Adipose tissue (tissue), 3 donors: ENCODE data around the gene LCE1A. TPM values are rescaled to one million over a fixed set of nuclear protein-coding genes. Genes with fewer than 3 reads are reported as not detected.

ENCODE experiments used
- H3K27ac ChIP-seq: one replicate; pipeline ENCODE4 v1.5.1; 2013; ENCODE audit warnings: low read depth, low read length
- WGBS, 3 donors: extraction: QIAGEN DNeasy Blood & Tissue Kit; methylation state at CpG; one replicate each; pipeline ENCODE4 v1.1.7; 2013; 5-methylcytosine and 5-hydroxymethylcytosine counted together
- polyA plus RNA-seq, 3 donors: library from polyadenylated mRNA; stranded (reverse); fragments of 200-250 nt; gene quantifications; one replicate each; pipeline ENCODE4 v1.2.3, GENCODE V29; 2013
- donor health status: healthy with polysubstance abuse.
- donor health status: Bipolar disorder and iron deficiency.
- donor health status: healthy.

The LCE1A gene
- polyA plus RNA-seq, 3 donors: not detected

- H3K27ac ChIP-seq: no peak overlapping the region
Measured at GRCh38 chr1:152864443-152864842, 37.2 kb downstream of the LCE1A start.

GRCh38 chr1:152866321-152866720 is 39.0 kb downstream of the LCE1A start:
- 49 to 71% (median 70%) methylated on average over 2 of the region's 2 CpGs for WGBS, 3 donors
- H3K27ac ChIP-seq: no peak overlapping the region

- 31 to 35% (median 32%) methylated on average over 9 of the region's 9 CpGs for WGBS, 3 donors
Measured at GRCh38 chr1:152869808-152870419, 42.6 kb downstream of the LCE1A start.

GRCh38 chr1:152870831-152871730 is 43.8 kb downstream of the LCE1A start:
- WGBS, 3 donors: 36 to 53% (median 50%) methylated on average over 16 to 17 of the region's 17 CpGs
- no peak overlapping the region for H3K27ac ChIP-seq

More at GRCh38 chr1:152869808-152870419, 42.6 kb downstream of the LCE1A start:
- no peak overlapping the region for H3K27ac ChIP-seq

GRCh38 chr1:152871731-152872126 is 44.5 kb downstream of the LCE1A start:
- 84 to 90% (median 90%) methylated on average over 6 of the region's 6 CpGs for WGBS, 3 donors
- H3K27ac ChIP-seq: no peak overlapping the region

- H3K27ac ChIP-seq: no peak overlapping the region
Measured at GRCh38 chr1:152873495-152873894, 46.2 kb downstream of the LCE1A start.

- 65 to 85% (median 79%) methylated on average over 1 of the region's 1 CpG for WGBS, 3 donors
- no peak overlapping the region for H3K27ac ChIP-seq
Measured at GRCh38 chr1:152876827-152877226, 49.6 kb downstream of the LCE1A start.

Other genes with a start within 250 kb of the LCE1A start
- gene LCE3D, start 247.0 kb upstream of the LCE1A start, polyA plus RNA-seq: not detected
- not detected for gene LCE3C, start 227.2 kb upstream of the LCE1A start, polyA plus RNA-seq
- gene LCE3B, start 213.7 kb upstream of the LCE1A start, polyA plus RNA-seq: not detected
- not detected for gene LCE3A, start 204.4 kb upstream of the LCE1A start, polyA plus RNA-seq
- not detected for gene LCE2D, start 164.1 kb upstream of the LCE1A start, polyA plus RNA-seq
- not detected for gene LCE2C, start 152.2 kb upstream of the LCE1A start, polyA plus RNA-seq
- gene LCE2B, start 141.3 kb upstream of the LCE1A start, polyA plus RNA-seq: not detected
- gene LCE2A, start 129.1 kb upstream of the LCE1A start, polyA plus RNA-seq: not detected
- gene LCE4A, start 119.3 kb upstream of the LCE1A start, polyA plus RNA-seq: not detected
- not detected for gene KPRP, start 69.4 kb upstream of the LCE1A start, polyA plus RNA-seq
- not detected for gene LCE1F, start 52.3 kb upstream of the LCE1A start, polyA plus RNA-seq
- not detected for gene LCE1E, start 41.2 kb upstream of the LCE1A start, polyA plus RNA-seq
- gene LCE1D, start 30.8 kb upstream of the LCE1A start, polyA plus RNA-seq: not detected
- gene LCE1C, start 20.8 kb upstream of the LCE1A start, polyA plus RNA-seq: not detected
- gene LCE1B, start 15.5 kb upstream of the LCE1A start, polyA plus RNA-seq: not detected
- gene LCE6A, start 15.4 kb downstream of the LCE1A start, polyA plus RNA-seq: not detected
- gene LCE7A, start 32.5 kb downstream of the LCE1A start, polyA plus RNA-seq: not detected
- not detected for gene SMCP, start 50.8 kb downstream of the LCE1A start, polyA plus RNA-seq
- under 1 TPM in 2 of 3 donors, not detected in 1; 0.06 to 0.40 TPM for gene IVL, start 81.1 kb downstream of the LCE1A start, polyA plus RNA-seq
- gene SPRR5, start 119.7 kb downstream of the LCE1A start, polyA plus RNA-seq: not detected
- gene SPRR4, start 143.2 kb downstream of the LCE1A start, polyA plus RNA-seq: not detected
- 1 to 10 TPM in 1 of 3 donors, not detected in 2; 9.5 TPM for gene SPRR1A, start 156.6 kb downstream of the LCE1A start, polyA plus RNA-seq
- gene SPRR3, start 174.3 kb downstream of the LCE1A start, polyA plus RNA-seq: 10 to 100 TPM in 1 of 3 donors, 1 to 10 TPM in 1, under 1 TPM in 1; 0.53 to 20.3 (median 1.2) TPM
- gene SPRR1B, start 203.7 kb downstream of the LCE1A start, polyA plus RNA-seq: 1 to 10 TPM in 1 of 3 donors, not detected in 2; 2.6 TPM
- 1 to 10 TPM in 1 of 3 donors, not detected in 2; 1.3 TPM for gene SPRR2D, start 213.6 kb downstream of the LCE1A start, polyA plus RNA-seq
- gene SPRR2A, start 230.0 kb downstream of the LCE1A start, polyA plus RNA-seq: 1 to 10 TPM in 1 of 3 donors, under 1 TPM in 1, not detected in 1; 0.14 to 5.4 TPM
- gene SPRR2B, start 244.1 kb downstream of the LCE1A start, polyA plus RNA-seq: 1 to 10 TPM in 1 of 3 donors, not detected in 2; 1.1 TPM